ENCODE data around the gene TCF7L2. TPM values are rescaled to one million over a fixed set of nuclear protein-coding genes. Genes with fewer than 3 reads are reported as not detected.

The TCF7L2 gene
- total RNA-seq, 2 experiments from 2014 or later: 1.3 to 8.5 TPM

- Histone ChIP-seq H3K9me3 (ENCODE audit: low read length) (no peaks in the 10 kb centered on the region), H3K79me2 (ENCODE audit: insufficient read depth, low read depth, low read length) (no peaks in the 10 kb centered on the region), H3K4me3 (ENCODE audit: low read depth, low read length, poor library complexity, severe bottlenecking) (no peak overlapping the region), H3K36me3 (ENCODE audit: insufficient read depth, low read length) (no peaks in the 10 kb centered on the region), H3K4me1 (ENCODE audit: insufficient read depth, low read length, poor library complexity, severe bottlenecking) (no peaks in the 10 kb centered on the region), H3K9me2 (ENCODE audit: insufficient read depth, low read length) (no peaks in the 10 kb centered on the region), H2AFZ (ENCODE audit: low read length) (no peak overlapping the region), H4K20me1 (ENCODE audit: insufficient read depth, low read length) (no peaks in the 10 kb centered on the region; the same call in 1 of the 2 replicates), H3K4me2 (ENCODE audit: low read length) (no peak overlapping the region), H3K27ac (ENCODE audit: low read depth, low read length, poor library complexity, severe bottlenecking) (no peak overlapping the region)
- no TSS peak for BruUV-seq (replicated peaks)
- CTCF ChIA-PET (ENCODE audit: unreplicated experiment): no interaction called here
- DNase-seq (ENCODE audit: low spot score): no peak
- POLR2A ChIA-PET: interaction anchor here (0.6 kb wide), 1 partner anchor 55 kb away, joined by 3 read pairs; no protein-coding TSS in a partner anchor
- TF ChIP-seq EZH2phosphoT487 (IDR thresholded peaks at IDR 0.05; ENCODE audit: borderline replicate concordance, low read depth, low read length): no peak
- no peak for TF ChIP-seq CTCF (conservative IDR thresholded peaks at IDR 0.05; ENCODE audit: low read length)
- intact Hi-C loops (cut with micrococcal nuclease; ENCODE audit: unreplicated experiment): no loop called here
These were observed 97.1 kb downstream of the TCF7L2 start for GRCh38 chr10:113047151-113047550.

- no peaks in the 10 kb centered on the region; the same call in 1 of the 2 replicates for H4K20me1 ChIP-seq (ENCODE audit: insufficient read depth, low read length)
- H3K4me1 ChIP-seq (ENCODE audit: insufficient read depth, low read length, poor library complexity, severe bottlenecking): no peaks in the 10 kb centered on the region
- H3K9me3 ChIP-seq (ENCODE audit: low read length): no peaks in the 10 kb centered on the region
- H3K9me2 ChIP-seq (ENCODE audit: insufficient read depth, low read length): no peaks in the 10 kb centered on the region
- no peak overlapping the region for H3K4me2 ChIP-seq (ENCODE audit: low read length)
- DNase-seq (ENCODE audit: low spot score): no peak
- no TSS peak for BruUV-seq (replicated peaks)
- no peak for TF ChIP-seq EZH2phosphoT487 (IDR thresholded peaks at IDR 0.05; ENCODE audit: borderline replicate concordance, low read depth, low read length)
- TF ChIP-seq CTCF (conservative IDR thresholded peaks at IDR 0.05; ENCODE audit: low read length): no peak
- no peak overlapping the region for H2AFZ ChIP-seq (ENCODE audit: low read length)
- no peak overlapping the region for H3K27ac ChIP-seq (ENCODE audit: low read depth, low read length, poor library complexity, severe bottlenecking)
- intact Hi-C loops (cut with micrococcal nuclease; ENCODE audit: unreplicated experiment): no loop called here
- no peaks in the 10 kb centered on the region for H3K36me3 ChIP-seq (ENCODE audit: insufficient read depth, low read length)
- H3K4me3 ChIP-seq (ENCODE audit: low read depth, low read length, poor library complexity, severe bottlenecking): no peak overlapping the region
- H3K79me2 ChIP-seq (ENCODE audit: insufficient read depth, low read depth, low read length): no peaks in the 10 kb centered on the region
- CTCF ChIA-PET (ENCODE audit: unreplicated experiment): no interaction called here
- POLR2A ChIA-PET: interaction anchor here (0.6 to 0.7 kb wide), 3 partner anchors 17 to 575 kb away, joined by 3 read pairs; no protein-coding TSS in a partner anchor
These were observed 97.5 kb downstream of the TCF7L2 start for GRCh38 chr10:113047605-113047962.

GRCh38 chr10:113047963-113048781 lies 98.1 kb downstream of the TCF7L2 start:
- BruUV-seq (replicated peaks): no TSS peak
- Histone ChIP-seq H2AFZ (ENCODE audit: low read length) (no peak overlapping the region), H3K79me2 (ENCODE audit: insufficient read depth, low read depth, low read length) (no peaks in the 10 kb centered on the region), H3K4me2 (ENCODE audit: low read length) (no peak overlapping the region), H3K9me3 (ENCODE audit: low read length) (no peaks in the 10 kb centered on the region), H3K4me3 (ENCODE audit: low read depth, low read length, poor library complexity, severe bottlenecking) (no peak overlapping the region), H4K20me1 (ENCODE audit: insufficient read depth, low read length) (no peaks in the 10 kb centered on the region; the same call in 1 of the 2 replicates), H3K27ac (ENCODE audit: low read depth, low read length, poor library complexity, severe bottlenecking) (no peak overlapping the region), H3K36me3 (ENCODE audit: insufficient read depth, low read length) (no peaks in the 10 kb centered on the region), H3K4me1 (ENCODE audit: insufficient read depth, low read length, poor library complexity, severe bottlenecking) (no peaks in the 10 kb centered on the region), H3K9me2 (ENCODE audit: insufficient read depth, low read length) (no peaks in the 10 kb centered on the region)
- ChIA-PET CTCF (ENCODE audit: unreplicated experiment) (interaction anchor here (0.6 kb wide), 1 partner anchor 10 kb away, joined by 3 read pairs; no protein-coding TSS in a partner anchor), POLR2A (interaction anchor here (0.6 to 0.7 kb wide), 4 partner anchors 16 to 575 kb away, joined by 3 read pairs; no protein-coding TSS in a partner anchor)
- no peak for TF ChIP-seq CTCF (conservative IDR thresholded peaks at IDR 0.05; ENCODE audit: low read length)
- no peak for DNase-seq (ENCODE audit: low spot score)
- intact Hi-C loops (cut with micrococcal nuclease; ENCODE audit: unreplicated experiment): no loop called here
